BE2C (cell line): Measurements from ENCODE around the gene GDF7.

Experiments
- DNase-seq: peaks from one replicate; pipeline ENCODE4 v3.0.0-alpha.2; 2020
- H3K27me3 ChIP-seq: fragments of 250-450 bp; sonication (Bioruptor Pico); 2 replicates; pipeline ENCODE4 v1.5.1; 2020; ENCODE audit warnings: mild to moderate bottlenecking
- H3K36me3 ChIP-seq: fragments of 250-450 bp; sonication (Bioruptor Pico); 2 replicates; pipeline ENCODE4 v1.5.1; 2020; ENCODE audit warnings: mild to moderate bottlenecking
- H3K4me1 ChIP-seq: fragments of 250-450 bp; sonication (Bioruptor Pico); 2 replicates; pipeline ENCODE4 v1.5.1; 2020
- H3K4me3 ChIP-seq: 2 replicates; pipeline ENCODE4 v1.5.1; 2011; ENCODE audit warnings: low read depth, low read length
- H3K9me3 ChIP-seq: fragments of 250-450 bp; sonication (Bioruptor Pico); 2 replicates; pipeline ENCODE4 v1.5.1; 2020
- CTCF ChIP-seq: IDR thresholded peaks from 2 replicates; pipeline ENCODE4 v1.5.1; 2012; ENCODE audit warnings: mild to moderate bottlenecking, low read depth, low read length

The GDF7 gene

GRCh38 chr2:20657522-20658235 is 9.3 kb upstream of the GDF7 start:
- Histone ChIP-seq H3K4me3 (no peak overlapping the region), H3K4me1 (no peaks in the 10 kb centered on the region), H3K27me3 (peaks cover 12% of the 10 kb centered on the region), H3K9me3 (no peaks in the 10 kb centered on the region), H3K36me3 (no peaks in the 10 kb centered on the region)
- no peak for TF ChIP-seq CTCF
- DNase-seq = no peak

GRCh38 chr2:20660506-20661420 is 6.2 kb upstream of the GDF7 start:
- H3K4me3 ChIP-seq = no peak overlapping the region
- DNase-seq = no peak
- no peaks in the 10 kb centered on the region for H3K9me3 ChIP-seq
- H3K4me1 ChIP-seq = no peaks in the 10 kb centered on the region; the same call in 1 of the 2 replicates
- TF ChIP-seq CTCF = no peak
- peaks cover 40% of the 10 kb centered on the region for H3K27me3 ChIP-seq
- H3K36me3 ChIP-seq = no peaks in the 10 kb centered on the region

- H3K27me3 ChIP-seq = peaks cover 49% of the 10 kb centered on the region
- TF ChIP-seq CTCF = peak; percentile 99
- no peak overlapping the region for H3K4me3 ChIP-seq
- no peaks in the 10 kb centered on the region; the same call in 1 of the 2 replicates for H3K4me1 ChIP-seq
- no peaks in the 10 kb centered on the region for H3K9me3 ChIP-seq
- H3K36me3 ChIP-seq = no peaks in the 10 kb centered on the region
- peak; percentile 64 for DNase-seq
Observed at GRCh38 chr2:20661421-20662307, 5.3 kb upstream of the GDF7 start.

GRCh38 chr2:20662308-20662937 is 4.5 kb upstream of the GDF7 start:
- H3K27me3 ChIP-seq = peaks cover 52% of the 10 kb centered on the region
- no peak for DNase-seq

More at GRCh38 chr2:20662308-20662937, 4.5 kb upstream of the GDF7 start:
- Histone ChIP-seq H3K36me3 (no peaks in the 10 kb centered on the region), H3K4me3 (no peak overlapping the region), H3K4me1 (no peaks in the 10 kb centered on the region; the same call in 1 of the 2 replicates), H3K9me3 (no peaks in the 10 kb centered on the region)
- TF ChIP-seq CTCF = no peak
